ENCODE measurements around the gene BACE1. TPM values are rescaled to one million over a fixed set of nuclear protein-coding genes. Genes with fewer than 3 reads are reported as not detected.
"Not testable (repeated sequence)": the region's sequence is repeated elsewhere in the genome, so short reads cannot be mapped to it uniquely, and the experiment has no call there.

The BACE1 gene
- 2.0 and 2.3 TPM in 2 replicates for total RNA-seq (2014; rRNA removed; shearing (Covaris generic))
- 8.9 and 10.7 TPM in 2 replicates for polyA plus RNA-seq (2015; cell fraction: cytosol; rRNA removed)
- polyA plus RNA-seq (2015; cell fraction: nucleus; rRNA removed) = 5.5 and 10.0 TPM in 2 replicates

GRCh38 chr11:117316197-117316961 is at the start of gene BACE1:
Gene BACE1, minus strand, starts transcription at chr11:117316256. Its CDS starts 461 bp downstream, at chr11:117315795.
- DNase-seq (ENCODE audit: low read depth, low spot score) = peak; percentile 87
- in situ Hi-C loops (cut with HindIII; ENCODE audit: low pct_unique_long_range_greater_than_20kb, low sequenced_read_pairs) = no loop called here

- in situ Hi-C loops (cut with HindIII; ENCODE audit: low pct_unique_long_range_greater_than_20kb, low sequenced_read_pairs) = no loop called here
- no peak for DNase-seq (ENCODE audit: low read depth, low spot score)
These were observed 45.4 kb upstream of the BACE1 start for GRCh38 chr11:117361432-117361831.

- in situ Hi-C loops (cut with HindIII; ENCODE audit: low pct_unique_long_range_greater_than_20kb, low sequenced_read_pairs) = no loop called here
- DNase-seq (ENCODE audit: low read depth, low spot score) = no peak
These were observed 40.3 kb upstream of the BACE1 start for GRCh38 chr11:117356126-117356890.

GRCh38 chr11:117354550-117354949 is 38.5 kb upstream of the BACE1 start:
- no peak for DNase-seq (ENCODE audit: low read depth, low spot score)
- in situ Hi-C loops (cut with HindIII; ENCODE audit: low pct_unique_long_range_greater_than_20kb, low sequenced_read_pairs) = no loop called here

- in situ Hi-C loops (cut with HindIII; ENCODE audit: low pct_unique_long_range_greater_than_20kb, low sequenced_read_pairs) = no loop called here
- no peak for DNase-seq (ENCODE audit: low read depth, low spot score)
These were observed 29.0 kb upstream of the BACE1 start for GRCh38 chr11:117345039-117345438.

GRCh38 chr11:117337076-117337475 is 21.0 kb upstream of the BACE1 start:
- in situ Hi-C loops (cut with HindIII; ENCODE audit: low pct_unique_long_range_greater_than_20kb, low sequenced_read_pairs) = no loop called here
- no peak for DNase-seq (ENCODE audit: low read depth, low spot score)

- in situ Hi-C loops (cut with HindIII; ENCODE audit: low pct_unique_long_range_greater_than_20kb, low sequenced_read_pairs) = no loop called here
- DNase-seq (ENCODE audit: low read depth, low spot score) = no peak
These were observed 19.3 kb upstream of the BACE1 start for GRCh38 chr11:117335399-117335798.

GRCh38 chr11:117334896-117335295 is 18.8 kb upstream of the BACE1 start:
- in situ Hi-C loops (cut with HindIII; ENCODE audit: low pct_unique_long_range_greater_than_20kb, low sequenced_read_pairs) = no loop called here
- no peak for DNase-seq (ENCODE audit: low read depth, low spot score)

- in situ Hi-C loops (cut with HindIII; ENCODE audit: low pct_unique_long_range_greater_than_20kb, low sequenced_read_pairs) = no loop called here
- no peak for DNase-seq (ENCODE audit: low read depth, low spot score)
These were observed 17.9 kb upstream of the BACE1 start for GRCh38 chr11:117333917-117334316.

- no peak for DNase-seq (ENCODE audit: low read depth, low spot score)
- in situ Hi-C loops (cut with HindIII; ENCODE audit: low pct_unique_long_range_greater_than_20kb, low sequenced_read_pairs) = no loop called here
These were observed 16.8 kb upstream of the BACE1 start for GRCh38 chr11:117332843-117333242.

- in situ Hi-C loops (cut with HindIII; ENCODE audit: low pct_unique_long_range_greater_than_20kb, low sequenced_read_pairs) = no loop called here
- DNase-seq (ENCODE audit: low read depth, low spot score) = no peak
These were observed 12.4 kb upstream of the BACE1 start for GRCh38 chr11:117328375-117329010.

- DNase-seq (ENCODE audit: low read depth, low spot score) = peak; percentile 94
- in situ Hi-C loops (cut with HindIII; ENCODE audit: low pct_unique_long_range_greater_than_20kb, low sequenced_read_pairs) = no loop called here
These were observed 11.7 kb upstream of the BACE1 start, which contains the start of gene CEP164 for GRCh38 chr11:117327567-117328374. Gene CEP164, plus strand, starts transcription at chr11:117327854. Its CDS starts 10,733 bp downstream, at chr11:117338587.

- in situ Hi-C loops (cut with HindIII; ENCODE audit: low pct_unique_long_range_greater_than_20kb, low sequenced_read_pairs); DNase-seq (ENCODE audit: low read depth, low spot score): not testable (repeated sequence)
These were observed 11.2 kb upstream of the BACE1 start for GRCh38 chr11:117327255-117327566.

- no peak for DNase-seq (ENCODE audit: low read depth, low spot score)
- in situ Hi-C loops (cut with HindIII; ENCODE audit: low pct_unique_long_range_greater_than_20kb, low sequenced_read_pairs) = no loop called here
These were observed 3.3 kb upstream of the BACE1 start for GRCh38 chr11:117319214-117319840.

GRCh38 chr11:117318738-117319137 is 2.7 kb upstream of the BACE1 start:
- in situ Hi-C loops (cut with HindIII; ENCODE audit: low pct_unique_long_range_greater_than_20kb, low sequenced_read_pairs) = no loop called here
- no peak for DNase-seq (ENCODE audit: low read depth, low spot score)

GRCh38 chr11:117315285-117316196 is 515 bp downstream of the BACE1 start:
- no peak for DNase-seq (ENCODE audit: low read depth, low spot score)
- in situ Hi-C loops (cut with HindIII; ENCODE audit: low pct_unique_long_range_greater_than_20kb, low sequenced_read_pairs) = no loop called here
